Urothelium cell line (cell line): ENCODE results near the gene NLRC5.

Source experiments
- DNase-seq: peaks from one replicate; pipeline ENCODE4 v3.0.0; 2011; ENCODE audit warnings: low spot score, mixed read lengths
- FAIRE-seq: peaks from 2 replicates; lab custom pipeline; 2011; peaks lifted over from hg19 to GRCh38; lab: Jason Lieb, UNC

The NLRC5 gene

DNA sequence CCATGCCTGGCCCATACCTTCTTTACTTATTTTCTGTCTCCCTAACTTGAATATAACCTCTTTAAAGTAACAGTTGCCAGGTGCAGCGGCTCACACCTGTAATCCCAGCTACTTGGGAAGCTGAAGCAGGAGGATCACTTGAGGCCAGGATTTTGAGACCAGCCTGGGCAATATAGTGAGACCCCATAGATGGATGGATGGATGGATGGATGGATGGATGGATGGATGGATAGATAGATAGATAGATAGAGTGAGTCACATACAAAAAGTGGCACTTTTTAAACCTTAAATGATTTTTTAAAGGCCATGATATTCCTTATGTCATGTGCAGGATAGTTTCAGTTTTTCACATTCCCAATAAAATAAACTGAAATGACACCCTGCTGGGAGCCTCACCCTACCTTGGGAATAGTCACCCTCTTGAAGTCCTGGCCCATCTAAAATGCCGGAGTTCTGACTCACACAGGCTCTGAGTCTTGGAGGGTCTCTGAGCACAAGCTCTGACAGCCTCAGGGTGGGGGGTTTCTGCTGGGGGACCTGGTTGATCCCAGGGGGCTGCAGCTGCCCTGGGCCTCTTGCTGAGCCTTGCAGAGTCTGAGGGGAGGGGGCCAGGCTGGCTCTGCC lies 129.2 kb downstream of the NLRC5 start:
- no peak for FAIRE-seq
- no peak for DNase-seq

DNA sequence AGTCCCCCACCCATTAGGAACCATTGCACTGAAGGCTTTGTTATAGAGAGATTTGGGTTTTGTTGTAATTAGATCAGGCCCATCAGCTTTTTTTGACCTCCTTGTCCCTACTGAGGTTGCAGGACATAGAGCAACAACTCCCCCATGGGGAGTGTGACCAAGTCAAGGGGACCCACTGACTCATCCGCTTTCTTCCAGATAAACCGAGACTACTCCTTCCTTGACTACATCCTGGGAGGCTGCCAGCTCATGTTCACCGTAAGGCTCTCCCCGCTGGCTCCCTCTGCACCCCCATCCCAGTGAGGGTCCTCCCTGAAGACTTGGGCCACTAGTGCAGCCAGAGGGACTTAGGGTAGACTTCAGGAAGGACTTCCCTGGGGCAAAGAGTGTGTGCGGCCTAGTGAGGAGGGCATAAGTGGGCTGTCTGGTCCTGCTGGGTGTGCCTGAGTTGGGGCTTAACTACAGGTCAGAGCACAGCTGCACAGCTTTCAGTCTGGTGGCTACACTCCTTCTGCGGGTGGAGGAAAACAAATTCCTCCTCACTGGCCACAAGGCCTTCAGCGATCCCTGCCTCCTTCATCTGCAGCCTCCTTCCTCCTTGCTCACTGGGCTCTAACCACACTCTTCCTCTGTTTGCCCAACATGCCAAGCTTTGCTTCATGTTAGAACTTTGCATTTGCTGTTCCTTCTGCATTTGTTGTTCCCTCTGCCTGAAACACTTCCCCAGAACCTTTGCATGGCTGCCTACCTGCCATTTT lies 134.0 kb downstream of the NLRC5 start:
- FAIRE-seq (no peak), DNase-seq (no peak)

DNA sequence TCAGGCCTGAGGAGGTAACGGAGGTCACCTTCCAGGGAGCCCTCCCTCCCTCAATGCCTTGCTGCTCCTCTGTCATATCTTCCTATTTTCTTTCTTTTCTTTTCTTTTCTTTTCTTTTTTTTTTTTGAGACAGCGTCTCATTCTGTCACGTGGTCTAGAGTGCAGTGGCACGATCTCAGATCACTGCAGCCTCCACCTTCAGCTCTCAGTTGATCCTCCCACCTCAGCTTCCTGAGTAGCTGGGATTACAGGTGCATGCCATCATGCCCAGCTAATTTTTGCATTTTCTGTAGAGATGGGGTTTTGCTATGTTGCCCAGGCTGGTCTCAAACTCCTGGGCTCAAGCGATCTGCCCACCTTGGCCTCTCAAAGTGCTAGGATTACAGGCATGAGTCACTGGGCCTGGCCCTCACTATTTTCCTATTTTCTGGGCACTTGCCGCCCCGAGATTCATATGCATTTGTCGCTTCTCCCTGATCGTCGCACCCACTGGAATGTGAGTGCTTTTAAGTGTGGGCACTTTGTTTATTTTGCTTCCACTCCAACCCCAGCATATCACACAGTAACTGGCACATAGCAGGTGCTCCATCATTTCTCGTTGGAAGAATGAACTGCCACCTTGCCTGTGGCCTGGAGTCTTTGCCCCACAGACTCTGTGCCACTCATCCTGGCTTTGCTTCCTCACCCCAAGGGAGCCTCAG lies 134.8 kb downstream of the NLRC5 start:
- FAIRE-seq, result no peak
- DNase-seq, result no peak

DNA sequence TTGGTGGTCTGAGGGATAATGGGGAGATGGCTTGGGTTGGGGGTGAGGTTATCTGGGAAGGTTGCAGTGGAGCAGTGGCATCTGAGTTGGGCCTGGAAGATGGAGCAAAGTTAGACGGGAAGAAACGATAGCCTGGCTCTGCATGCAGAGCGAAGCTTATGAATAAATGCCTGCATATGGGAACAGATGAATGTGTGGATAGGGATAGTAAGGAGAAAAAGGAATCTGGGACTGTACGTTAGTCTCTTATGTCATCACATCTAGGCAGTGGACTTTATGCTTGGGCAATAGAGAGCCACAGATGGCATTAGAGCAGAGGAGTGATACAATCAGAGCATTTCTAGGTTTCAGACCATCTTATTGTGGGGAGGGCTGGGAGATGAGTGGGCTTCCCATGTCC lies 136.0 kb downstream of the NLRC5 start:
- FAIRE-seq, result no peak

DNA sequence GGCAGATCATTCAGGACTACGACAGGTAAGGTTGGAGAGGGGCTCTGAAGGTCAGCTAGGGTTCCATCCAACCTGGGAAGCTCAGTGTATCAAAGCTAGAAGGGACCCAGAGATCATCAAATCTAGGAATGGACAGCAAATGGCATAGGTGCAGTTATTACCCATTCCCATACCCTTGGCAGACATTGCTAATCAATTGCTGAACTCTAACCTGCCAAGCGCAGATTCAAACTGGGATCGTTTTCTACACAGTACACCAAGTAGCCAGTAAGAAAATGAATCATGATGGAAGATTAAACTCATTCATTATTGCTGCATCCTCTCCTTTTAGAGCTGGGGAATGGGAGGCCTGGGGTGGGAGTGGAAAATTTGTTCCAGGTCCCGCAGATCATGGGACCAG lies 136.6 kb downstream of the NLRC5 start:
- DNase-seq, result no peak
- no peak for FAIRE-seq

More for the DNA sequence above, 136.0 kb downstream of the NLRC5 start:
- no peak for DNase-seq

DNA sequence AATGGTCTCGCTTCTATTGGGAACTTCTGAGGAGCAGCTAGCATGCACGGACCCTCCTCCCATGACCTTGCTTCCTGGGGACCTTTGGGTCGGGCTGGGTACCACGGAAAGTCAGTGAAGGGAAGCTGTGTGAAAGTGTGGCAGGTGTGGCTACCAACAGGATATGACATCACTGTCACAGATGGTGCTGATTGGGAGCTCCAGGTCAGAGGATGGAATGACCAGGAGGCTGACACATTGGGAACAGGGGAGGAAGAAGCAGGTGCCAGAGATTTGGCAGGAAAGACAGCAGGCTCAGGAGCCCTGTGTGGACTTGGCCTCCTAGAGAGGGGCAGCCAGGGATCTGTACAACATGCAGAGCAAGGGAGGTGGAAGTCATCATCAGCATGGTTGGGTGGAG lies 137.1 kb downstream of the NLRC5 start:
- DNase-seq (no peak), FAIRE-seq (no peak)

DNA sequence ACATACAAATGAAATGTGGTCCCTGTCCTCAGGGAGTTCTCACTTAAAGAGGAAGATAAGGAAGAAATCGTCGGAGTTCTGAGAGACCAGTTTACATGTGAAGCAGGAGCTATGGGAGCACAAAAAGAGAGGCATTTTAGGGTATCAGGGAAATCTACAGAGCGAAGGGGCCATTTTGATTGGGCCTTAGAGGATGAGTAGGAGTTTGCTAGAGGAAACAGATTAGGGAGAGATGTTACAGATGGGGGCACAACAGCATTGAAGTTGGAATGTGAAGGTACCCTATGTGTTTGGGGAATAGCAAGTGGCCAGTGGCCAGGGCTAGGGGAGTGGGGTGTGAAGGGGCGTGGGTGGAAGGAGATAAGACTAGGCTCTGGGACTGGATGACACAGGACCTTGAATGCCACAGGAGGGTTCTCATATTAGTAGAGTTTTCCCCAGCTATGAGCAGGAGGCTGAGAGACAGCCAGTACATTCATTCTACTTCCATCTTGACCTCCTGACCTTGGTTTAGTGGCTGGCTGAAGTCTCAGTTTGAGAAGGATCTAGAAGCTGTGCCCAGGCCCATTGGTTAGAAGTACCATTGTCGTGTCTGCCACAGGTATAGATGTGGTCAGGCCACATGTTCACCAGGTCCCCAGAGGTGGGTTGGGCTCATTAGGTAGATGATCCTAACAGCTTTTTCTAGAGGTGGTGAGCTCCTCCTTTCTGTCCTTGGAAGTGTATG lies 137.8 kb downstream of the NLRC5 start:
- FAIRE-seq (no peak), DNase-seq (no peak)

DNA sequence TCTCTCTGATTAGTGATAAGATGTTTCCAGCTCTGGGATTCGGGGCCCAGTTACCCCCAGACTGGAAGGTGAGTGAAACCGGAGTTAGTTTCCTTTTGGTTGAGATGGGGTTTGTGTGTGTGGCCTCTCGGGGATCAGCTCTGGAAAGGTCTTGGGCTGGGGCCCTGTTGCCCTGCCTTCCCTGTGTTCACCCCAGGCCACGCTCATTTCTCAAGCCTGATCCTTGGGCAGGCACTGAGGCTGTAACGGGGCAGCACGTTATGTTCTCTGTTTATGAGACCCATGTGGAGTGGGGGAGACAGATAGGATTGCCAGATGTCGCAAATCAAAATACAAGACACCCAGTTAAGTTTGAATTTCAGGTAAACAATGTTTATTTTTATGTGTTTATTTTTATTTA lies 138.5 kb downstream of the NLRC5 start:
- DNase-seq, result no peak

DNA sequence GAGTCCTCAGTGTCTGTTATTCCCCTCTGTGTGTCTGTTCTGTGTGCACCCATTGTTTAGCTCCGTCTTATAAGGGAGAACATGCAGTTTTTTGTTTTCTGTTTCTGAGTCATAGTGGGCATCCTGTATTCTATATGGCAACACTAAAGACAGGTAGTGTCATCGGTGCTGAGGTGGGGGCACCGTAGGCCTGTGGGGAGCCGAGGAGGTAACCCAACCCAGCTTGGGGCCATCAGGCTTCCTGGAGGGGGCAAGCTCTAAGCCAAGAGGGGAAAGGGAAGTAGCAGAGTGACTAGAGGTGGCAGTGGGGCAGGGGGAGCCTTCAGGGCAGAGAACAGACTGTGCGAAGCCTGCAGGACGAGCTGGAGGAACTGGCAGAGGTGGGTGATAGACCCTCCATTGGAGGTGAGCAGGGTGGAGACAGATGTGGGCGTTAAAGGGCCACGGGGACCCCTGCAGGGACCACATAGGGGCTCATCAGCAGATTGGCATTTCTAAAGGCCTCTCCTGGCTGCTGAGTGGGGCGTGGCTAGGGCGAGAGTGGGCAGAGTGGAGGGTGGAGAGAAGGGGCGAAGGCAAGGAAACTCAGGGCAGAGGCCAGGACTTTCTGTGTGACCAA lies 139.5 kb downstream of the NLRC5 start:
- FAIRE-seq (no peak), DNase-seq (no peak)

More for the DNA sequence above, 138.5 kb downstream of the NLRC5 start:
- FAIRE-seq, result no peak

DNA sequence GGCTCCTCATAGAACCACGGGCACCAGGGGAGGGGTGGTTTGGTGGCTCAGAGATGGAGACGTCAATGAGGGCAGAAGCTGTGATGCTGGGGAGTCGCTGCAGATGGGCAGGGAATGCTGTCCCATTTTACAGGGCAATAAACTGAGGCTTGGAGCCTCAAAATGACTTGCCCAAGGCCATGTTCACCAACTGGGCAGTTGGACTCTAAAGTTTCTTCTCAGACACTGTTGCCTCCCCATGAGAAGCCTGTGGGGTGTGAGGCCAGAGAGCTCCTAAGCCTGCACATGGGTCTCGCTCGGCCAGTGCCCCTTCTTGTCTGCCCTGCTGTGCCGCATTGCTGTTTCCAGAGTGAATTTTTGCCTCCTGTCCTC lies 141.6 kb downstream of the NLRC5 start:
- no peak for FAIRE-seq

DNA sequence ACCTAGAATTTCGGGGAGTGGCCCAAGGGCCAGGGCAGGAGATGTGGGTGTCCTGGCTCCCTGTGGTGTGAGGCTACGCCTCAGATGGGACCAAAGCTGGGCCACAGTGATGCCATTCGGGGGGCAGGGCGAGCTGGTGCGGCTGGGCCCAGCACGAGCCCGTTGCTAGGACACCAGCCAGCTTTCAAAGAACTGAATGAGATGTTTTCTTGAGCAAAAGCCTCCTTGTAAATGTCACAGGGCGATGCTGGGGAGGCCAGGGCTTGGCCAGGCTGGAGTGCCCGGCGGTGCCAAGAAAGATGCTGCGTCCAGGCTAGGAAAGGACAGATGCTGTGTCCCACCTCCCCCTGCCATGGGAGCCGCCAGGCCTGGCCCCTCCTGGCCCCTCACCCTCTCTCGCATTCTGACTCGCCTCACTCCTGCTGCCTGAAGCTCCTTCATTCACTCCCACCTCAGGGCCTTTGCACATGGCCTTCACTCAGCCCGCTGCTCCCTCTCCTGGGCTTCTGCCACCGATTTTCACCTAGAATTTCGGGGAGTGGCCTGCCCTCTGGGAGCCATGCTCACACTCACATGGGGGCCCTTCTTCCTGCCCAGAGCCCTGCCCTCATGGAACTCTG lies 142.1 kb downstream of the NLRC5 start:
- no peak for DNase-seq
- no peak for FAIRE-seq

More for the DNA sequence above, 141.6 kb downstream of the NLRC5 start:
- no peak for DNase-seq

DNA sequence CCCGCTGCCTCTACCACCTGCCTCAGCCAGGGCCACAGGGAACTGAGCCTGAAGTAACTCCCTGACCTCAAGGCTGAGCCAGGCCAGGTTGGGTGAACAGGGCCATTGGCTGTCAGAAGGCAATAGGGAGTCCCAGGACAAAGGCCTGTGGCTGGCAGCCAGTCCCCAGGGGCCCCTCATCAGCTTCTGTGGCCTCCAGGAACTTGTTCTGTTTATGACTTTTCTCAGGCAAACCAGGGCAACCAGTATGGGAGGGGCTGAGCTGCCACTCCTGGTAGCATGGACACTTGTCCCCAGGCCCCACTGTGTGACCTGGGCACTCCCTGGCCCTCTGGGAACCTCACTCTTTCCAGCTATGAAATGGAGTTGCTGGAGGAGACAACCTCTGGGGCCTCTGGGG lies 143.1 kb downstream of the NLRC5 start:
- no peak for FAIRE-seq

DNA sequence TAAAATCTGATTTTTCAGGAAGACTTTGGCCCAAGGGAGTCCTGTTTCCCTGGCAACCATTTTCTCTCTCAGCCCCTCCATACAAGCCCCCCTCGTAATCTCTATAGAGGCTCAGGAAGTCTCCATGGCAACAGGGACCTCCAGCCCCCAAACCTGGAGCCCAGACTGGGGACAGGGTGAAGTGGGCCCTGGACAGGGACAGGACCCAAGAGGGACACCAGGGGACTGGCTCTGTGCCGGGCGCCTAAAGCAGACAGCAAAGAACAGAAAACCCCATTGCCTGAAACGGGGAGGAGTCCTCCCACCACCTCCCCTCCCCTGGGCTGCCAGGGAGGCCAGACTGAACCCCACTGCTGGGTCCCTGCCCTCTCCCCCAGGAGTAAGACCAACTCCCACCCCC lies 143.7 kb downstream of the NLRC5 start:
- DNase-seq, result no peak
- no peak for FAIRE-seq

More for the DNA sequence above, 143.1 kb downstream of the NLRC5 start:
- DNase-seq, result no peak
